Mucosa of stomach (tissue), 1 donor: Measurements from ENCODE around the gene HLA-DOA.

Source experiments
- H3K27me3 ChIP-seq: one replicate; pipeline ENCODE4 v1.7.0; 2013; ENCODE audit warnings: mild to moderate bottlenecking, low read length; ENCODE audit not compliant: control insufficient read depth, insufficient read depth
- H3K36me3 ChIP-seq: one replicate; pipeline ENCODE4 v1.7.0; 2013; ENCODE audit warnings: low read length; ENCODE audit not compliant: control insufficient read depth, insufficient read depth
- H3K4me1 ChIP-seq: one replicate; pipeline ENCODE4 v1.7.0; 2013; ENCODE audit warnings: mild to moderate bottlenecking, low read length; ENCODE audit not compliant: control insufficient read depth, insufficient read depth
- H3K4me3 ChIP-seq: one replicate; pipeline ENCODE4 v1.7.0; 2013; ENCODE audit warnings: low read length
- H3K9ac ChIP-seq: one replicate; pipeline ENCODE4 v1.7.0; 2013; ENCODE audit warnings: mild to moderate bottlenecking, low read length, moderate library complexity
- H3K9me3 ChIP-seq: one replicate; pipeline ENCODE4 v1.7.0; 2013; ENCODE audit warnings: mild to moderate bottlenecking, low read length, moderate library complexity; ENCODE audit not compliant: control insufficient read depth
- donor health status: Pancreatic carcinoma.

Gene HLA-DOA

GRCh38 chr6:33014841-33015634 is 5.6 kb upstream of the HLA-DOA start:
- peaks cover 9% of the 10 kb centered on the region for H3K4me1 ChIP-seq
- H3K9me3 ChIP-seq = no peaks in the 10 kb centered on the region
- no peak overlapping the region for H3K4me3 ChIP-seq
- no peak overlapping the region for H3K9ac ChIP-seq
- no peaks in the 10 kb centered on the region for H3K36me3 ChIP-seq
- H3K27me3 ChIP-seq = no peaks in the 10 kb centered on the region

- H3K9me3 ChIP-seq = no peaks in the 10 kb centered on the region
- no peak overlapping the region for H3K9ac ChIP-seq
- H3K4me1 ChIP-seq = no peaks in the 10 kb centered on the region
- no peak overlapping the region for H3K4me3 ChIP-seq
- no peaks in the 10 kb centered on the region for H3K36me3 ChIP-seq
- H3K27me3 ChIP-seq = peaks cover 7% of the 10 kb centered on the region
Observed at GRCh38 chr6:33013608-33014007, 4.2 kb upstream of the HLA-DOA start.

- H3K36me3 ChIP-seq = no peaks in the 10 kb centered on the region
- no peaks in the 10 kb centered on the region for H3K9me3 ChIP-seq
- no peak overlapping the region for H3K4me3 ChIP-seq
- no peaks in the 10 kb centered on the region for H3K4me1 ChIP-seq
- peaks cover 7% of the 10 kb centered on the region for H3K27me3 ChIP-seq
- H3K9ac ChIP-seq = no peak overlapping the region
Observed at GRCh38 chr6:33010356-33010755, 965 bp upstream of the HLA-DOA start.

GRCh38 chr6:33007831-33008400 is 1.5 kb downstream of the HLA-DOA start:
- H3K27me3 ChIP-seq = peaks cover 12% of the 10 kb centered on the region
- H3K4me1 ChIP-seq = no peaks in the 10 kb centered on the region
- no peaks in the 10 kb centered on the region for H3K9me3 ChIP-seq
- no peak overlapping the region for H3K9ac ChIP-seq
- no peaks in the 10 kb centered on the region for H3K36me3 ChIP-seq
- H3K4me3 ChIP-seq = no peak overlapping the region

GRCh38 chr6:33004940-33005339 is 4.5 kb downstream of the HLA-DOA start:
- Histone ChIP-seq H3K9me3 (no peaks in the 10 kb centered on the region), H3K4me1 (no peaks in the 10 kb centered on the region), H3K9ac (no peak overlapping the region), H3K36me3 (no peaks in the 10 kb centered on the region), H3K4me3 (no peak overlapping the region), H3K27me3 (peaks cover 24% of the 10 kb centered on the region)

GRCh38 chr6:33001685-33002084 is 7.7 kb downstream of the HLA-DOA start:
- Histone ChIP-seq H3K4me1 (no peaks in the 10 kb centered on the region), H3K27me3 (peaks cover 18% of the 10 kb centered on the region), H3K9me3 (no peaks in the 10 kb centered on the region), H3K9ac (no peak overlapping the region), H3K36me3 (no peaks in the 10 kb centered on the region), H3K4me3 (no peak overlapping the region)

- Histone ChIP-seq H3K9me3 (no peaks in the 10 kb centered on the region), H3K4me3 (no peak overlapping the region), H3K4me1 (no peaks in the 10 kb centered on the region), H3K36me3 (no peaks in the 10 kb centered on the region), H3K27me3 (peaks cover 18% of the 10 kb centered on the region), H3K9ac (no peak overlapping the region)
Observed at GRCh38 chr6:33000055-33000454, 9.3 kb downstream of the HLA-DOA start.

GRCh38 chr6:32995448-32995847 is 13.9 kb downstream of the HLA-DOA start:
- H3K36me3 ChIP-seq = no peaks in the 10 kb centered on the region
- no peaks in the 10 kb centered on the region for H3K4me1 ChIP-seq
- no peak overlapping the region for H3K4me3 ChIP-seq
- H3K9ac ChIP-seq = no peak overlapping the region
- no peaks in the 10 kb centered on the region for H3K9me3 ChIP-seq
- peaks cover 5% of the 10 kb centered on the region for H3K27me3 ChIP-seq

- no peak overlapping the region for H3K9ac ChIP-seq
Observed at GRCh38 chr6:32993363-32993973, 15.9 kb downstream of the HLA-DOA start.

GRCh38 chr6:32991972-32992371 is 17.4 kb downstream of the HLA-DOA start:
- no peak overlapping the region for H3K9ac ChIP-seq
- H3K4me1 ChIP-seq = no peaks in the 10 kb centered on the region

More at GRCh38 chr6:32993363-32993973, 15.9 kb downstream of the HLA-DOA start:
- Histone ChIP-seq H3K9me3 (no peaks in the 10 kb centered on the region), H3K36me3 (no peaks in the 10 kb centered on the region), H3K4me3 (no peak overlapping the region), H3K27me3 (no peaks in the 10 kb centered on the region), H3K4me1 (no peaks in the 10 kb centered on the region)

GRCh38 chr6:32989368-32989767 is 20.0 kb downstream of the HLA-DOA start:
- H3K4me3 ChIP-seq = no peak overlapping the region
- no peaks in the 10 kb centered on the region for H3K9me3 ChIP-seq
- no peaks in the 10 kb centered on the region for H3K27me3 ChIP-seq
- no peaks in the 10 kb centered on the region for H3K4me1 ChIP-seq
- no peaks in the 10 kb centered on the region for H3K36me3 ChIP-seq
- no peak overlapping the region for H3K9ac ChIP-seq

More at GRCh38 chr6:32991972-32992371, 17.4 kb downstream of the HLA-DOA start:
- H3K27me3 ChIP-seq = no peaks in the 10 kb centered on the region
- no peak overlapping the region for H3K4me3 ChIP-seq
- H3K36me3 ChIP-seq = no peaks in the 10 kb centered on the region
- H3K9me3 ChIP-seq = no peaks in the 10 kb centered on the region

GRCh38 chr6:32984622-32985389 is 24.6 kb downstream of the HLA-DOA start:
- no peaks in the 10 kb centered on the region for H3K9me3 ChIP-seq
- no peak overlapping the region for H3K9ac ChIP-seq
- no peak overlapping the region for H3K4me3 ChIP-seq
- H3K4me1 ChIP-seq = peaks cover 29% of the 10 kb centered on the region
- H3K27me3 ChIP-seq = no peaks in the 10 kb centered on the region
- H3K36me3 ChIP-seq = peaks cover 12% of the 10 kb centered on the region
